Retinal pigment epithelial cell (primary cell): ENCODE data around the gene PPWD1.
A peak's percentile ranks its signal among the peaks of the same experiment; 100 is the strongest.

ENCODE experiments used
- DNase-seq: peaks from one replicate; pipeline ENCODE4 v3.0.0-alpha.2; 2010; ENCODE audit warnings: low read depth
- H3K4me3 ChIP-seq: 2 replicates; pipeline ENCODE4 v1.5.1; 2011; ENCODE audit warnings: mild to moderate bottlenecking, low read length, control low read depth, moderate library complexity
- TF ChIP-seq, protein P1 (sequence below): conservative IDR thresholded peaks from 2 replicates; pipeline ENCODE4 v1.5.1; 2011; ENCODE audit warnings: low read depth, low read length, control low read depth, inconsistent platforms

Gene PPWD1

DNA sequence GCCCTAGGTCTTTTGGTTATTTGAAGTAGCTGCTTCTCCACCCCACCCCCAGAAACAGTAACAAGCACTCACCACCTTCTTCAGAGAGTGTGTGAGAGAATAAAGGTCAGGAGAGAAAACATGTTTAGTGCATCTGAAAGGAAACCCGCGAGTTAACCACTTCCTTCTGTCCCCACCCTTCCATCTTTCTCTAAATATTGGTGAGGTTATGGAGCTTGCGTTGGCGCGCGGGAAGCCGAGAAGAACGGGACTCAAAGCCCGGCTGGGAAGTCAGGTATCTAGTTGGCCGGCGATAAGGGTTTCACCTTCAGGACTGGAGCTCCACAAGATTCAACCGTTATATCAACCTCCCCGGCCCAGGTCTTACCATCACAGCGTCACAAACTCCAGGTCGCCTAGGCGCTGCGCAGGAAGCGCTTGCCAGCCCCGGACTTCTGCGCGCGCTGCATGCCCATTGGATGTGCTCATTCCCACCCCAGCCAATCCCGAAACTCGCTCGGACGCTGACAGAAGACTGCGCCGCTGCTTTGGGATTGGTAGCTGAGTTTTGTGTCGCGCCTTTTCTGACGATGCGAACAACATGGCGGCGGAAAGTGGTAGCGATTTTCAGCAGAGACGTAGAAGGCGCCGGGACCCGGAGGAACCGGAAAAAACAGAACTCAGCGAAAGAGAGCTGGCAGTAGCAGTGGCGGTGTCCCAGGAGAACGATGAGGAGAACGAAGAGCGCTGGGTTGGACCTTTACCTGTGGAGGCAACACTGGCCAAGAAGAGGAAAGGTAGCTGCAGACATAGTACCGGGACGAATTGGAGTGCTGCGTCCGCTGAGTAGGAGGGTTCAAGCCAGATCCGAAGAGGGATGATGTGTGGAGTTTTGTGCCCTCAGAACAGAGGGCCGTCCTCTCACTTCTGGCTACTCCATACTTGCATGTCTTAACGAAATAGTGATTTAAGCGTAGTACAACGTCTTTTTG is at the start of gene PPWD1, which contains the start of gene CENPK:
Gene PPWD1 (plus strand): TSS at position 566 of the 971 bp plus-strand sequence. CDS start 15 bp downstream, at position 581.
Gene CENPK (minus strand): TSS at position 438 of the 971 bp plus-strand sequence. CDS start 8,261 bp downstream, outside the sequence.
- peak; percentile 86 for DNase-seq
- peak within 1 kb of the TSS; percentile 100 for H3K4me3 ChIP-seq
- TF ChIP-seq, protein P1, sequence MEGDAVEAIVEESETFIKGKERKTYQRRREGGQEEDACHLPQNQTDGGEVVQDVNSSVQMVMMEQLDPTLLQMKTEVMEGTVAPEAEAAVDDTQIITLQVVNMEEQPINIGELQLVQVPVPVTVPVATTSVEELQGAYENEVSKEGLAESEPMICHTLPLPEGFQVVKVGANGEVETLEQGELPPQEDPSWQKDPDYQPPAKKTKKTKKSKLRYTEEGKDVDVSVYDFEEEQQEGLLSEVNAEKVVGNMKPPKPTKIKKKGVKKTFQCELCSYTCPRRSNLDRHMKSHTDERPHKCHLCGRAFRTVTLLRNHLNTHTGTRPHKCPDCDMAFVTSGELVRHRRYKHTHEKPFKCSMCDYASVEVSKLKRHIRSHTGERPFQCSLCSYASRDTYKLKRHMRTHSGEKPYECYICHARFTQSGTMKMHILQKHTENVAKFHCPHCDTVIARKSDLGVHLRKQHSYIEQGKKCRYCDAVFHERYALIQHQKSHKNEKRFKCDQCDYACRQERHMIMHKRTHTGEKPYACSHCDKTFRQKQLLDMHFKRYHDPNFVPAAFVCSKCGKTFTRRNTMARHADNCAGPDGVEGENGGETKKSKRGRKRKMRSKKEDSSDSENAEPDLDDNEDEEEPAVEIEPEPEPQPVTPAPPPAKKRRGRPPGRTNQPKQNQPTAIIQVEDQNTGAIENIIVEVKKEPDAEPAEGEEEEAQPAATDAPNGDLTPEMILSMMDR = no peak

DNA sequence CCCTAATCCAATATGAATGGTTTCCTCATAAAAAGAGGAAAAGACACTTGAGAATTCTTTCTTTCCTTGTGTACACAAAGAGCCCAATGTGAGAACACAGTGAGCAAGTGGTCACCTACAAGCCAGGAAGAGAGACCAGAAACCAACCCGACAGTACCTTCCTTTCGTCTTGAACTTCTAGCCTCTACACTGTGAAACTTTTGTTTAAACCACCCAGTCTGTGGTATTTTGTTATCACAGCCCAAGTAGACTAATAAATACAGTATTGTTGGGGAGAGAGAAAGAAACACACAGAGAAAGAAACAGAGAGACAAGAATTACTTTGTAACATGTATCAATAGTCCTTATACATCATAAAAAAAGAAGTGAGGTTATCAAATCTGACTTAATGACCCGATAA is 37.4 kb upstream of the PPWD1 start:
- no peak overlapping the region for H3K4me3 ChIP-seq
- DNase-seq = no peak
- TF ChIP-seq, protein P1 = no peak

DNA sequence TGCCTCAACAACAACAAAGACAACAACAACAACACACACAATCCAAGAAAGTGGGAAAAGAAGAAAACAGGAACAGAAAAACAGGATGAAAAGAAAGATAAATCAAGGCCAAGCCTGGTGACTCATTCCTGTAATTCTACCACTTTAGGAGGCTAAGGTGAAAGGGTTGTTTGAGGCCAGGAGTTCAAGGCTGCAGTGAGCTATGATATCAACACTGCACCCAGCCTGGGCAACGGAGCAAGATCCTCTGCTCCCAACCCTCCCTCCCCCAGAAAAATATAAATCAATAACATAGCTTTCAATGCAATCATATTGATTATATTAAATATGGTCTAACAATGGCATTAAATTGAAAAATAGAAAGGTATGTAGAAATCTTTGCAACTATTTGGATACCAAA is 32.2 kb upstream of the PPWD1 start:
- no peak overlapping the region for H3K4me3 ChIP-seq
- no peak for DNase-seq
- TF ChIP-seq, protein P1 = no peak

DNA sequence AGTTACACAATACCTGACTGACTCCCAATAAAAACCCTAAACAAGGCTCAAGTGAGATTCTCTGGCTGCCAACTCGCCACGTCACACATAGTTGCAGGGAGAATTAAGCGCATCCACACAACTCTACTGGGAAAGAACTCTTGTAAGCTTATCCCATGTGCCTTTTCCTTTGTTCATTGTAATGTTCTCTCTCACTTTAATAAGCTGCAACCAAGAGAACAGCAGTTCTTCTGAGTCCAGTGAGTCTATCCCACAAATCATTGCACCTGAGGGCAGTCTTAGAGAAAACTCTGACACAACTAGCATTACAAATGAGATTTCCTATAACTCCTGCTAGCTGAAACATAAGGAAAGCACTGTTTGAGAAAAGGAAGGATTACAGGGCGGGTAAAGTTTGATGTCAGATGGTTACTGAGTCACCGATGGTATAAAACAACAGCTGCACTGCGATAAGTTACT is 27.5 kb upstream of the PPWD1 start:
- no peak overlapping the region for H3K4me3 ChIP-seq
- peak; percentile 74 for DNase-seq
- TF ChIP-seq, protein P1 = no peak

DNA sequence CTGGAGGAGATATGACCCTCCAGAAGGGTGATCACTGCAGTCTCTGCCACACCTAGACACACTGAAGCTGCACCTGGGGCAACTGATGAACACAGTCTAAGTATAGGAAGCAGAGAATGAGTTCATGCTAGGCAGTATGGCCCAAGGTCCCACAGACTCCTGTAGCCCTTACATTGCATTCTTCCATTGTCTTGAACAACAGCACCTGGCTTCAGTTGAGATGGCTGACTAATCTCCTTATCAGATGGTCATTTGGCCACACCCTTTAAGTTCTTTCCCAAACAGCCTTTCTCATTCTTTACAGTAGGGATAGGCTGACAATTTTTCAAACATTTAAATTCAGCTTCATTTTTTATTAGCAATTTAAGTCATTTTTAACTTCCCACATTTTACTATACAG is 23.3 kb upstream of the PPWD1 start:
- no peak for DNase-seq
- TF ChIP-seq, protein P1 = no peak
- no peak overlapping the region for H3K4me3 ChIP-seq

DNA sequence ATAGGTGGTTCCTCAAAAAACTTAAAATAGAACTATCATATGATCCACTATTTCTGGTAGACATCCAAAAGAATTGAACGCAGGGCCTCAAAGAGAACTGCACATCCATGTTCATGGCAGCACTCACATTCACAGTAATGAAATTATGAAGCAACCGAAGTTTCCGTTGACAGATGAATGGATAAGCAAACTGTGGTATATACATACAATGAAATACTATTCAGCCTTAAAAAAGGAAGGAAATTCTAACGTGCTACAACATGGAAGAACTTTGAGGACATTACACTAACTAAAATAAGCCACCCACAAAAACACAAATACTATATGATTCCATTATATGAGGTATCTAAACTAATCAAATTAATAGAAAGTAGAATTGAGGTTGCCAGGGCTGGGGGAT is 18.6 kb upstream of the PPWD1 start:
- TF ChIP-seq, protein P1 = no peak
- DNase-seq = no peak
- H3K4me3 ChIP-seq = no peak overlapping the region
